GM12801 (cell line): Measurements from ENCODE around the gene MORC1.

Experiments
- CTCF ChIP-seq: IDR thresholded peaks from one replicate; pipeline ENCODE4 v1.5.1; 2011; ENCODE audit warnings: control low read depth; ENCODE audit not compliant: insufficient read length; ENCODE audit errors: extremely low read depth

The MORC1 gene

DNA sequence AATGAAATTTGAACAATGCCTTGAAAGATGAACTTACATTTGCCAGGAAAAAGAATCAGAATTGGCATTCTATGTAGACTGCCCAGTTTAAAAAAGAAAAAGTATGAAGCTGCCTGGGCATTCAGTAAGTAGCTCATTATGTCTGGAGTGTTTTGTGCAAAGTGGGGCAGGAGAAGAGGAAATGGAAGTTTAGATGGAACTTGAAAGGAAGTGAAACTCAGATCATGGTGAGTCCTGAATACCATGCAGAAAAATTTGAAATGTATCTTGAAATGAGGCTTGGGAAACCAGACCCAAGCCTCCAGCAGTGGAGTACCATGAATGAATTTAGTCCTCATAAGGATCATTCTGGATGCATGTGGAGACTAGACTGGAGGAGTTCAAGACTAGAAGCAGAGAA is 4.8 kb upstream of the MORC1 start:
- TF ChIP-seq CTCF: no peak

GRCh38 chr3:109118584-109118983 is 650 bp upstream of the MORC1 start:
- no peak for TF ChIP-seq CTCF

DNA sequence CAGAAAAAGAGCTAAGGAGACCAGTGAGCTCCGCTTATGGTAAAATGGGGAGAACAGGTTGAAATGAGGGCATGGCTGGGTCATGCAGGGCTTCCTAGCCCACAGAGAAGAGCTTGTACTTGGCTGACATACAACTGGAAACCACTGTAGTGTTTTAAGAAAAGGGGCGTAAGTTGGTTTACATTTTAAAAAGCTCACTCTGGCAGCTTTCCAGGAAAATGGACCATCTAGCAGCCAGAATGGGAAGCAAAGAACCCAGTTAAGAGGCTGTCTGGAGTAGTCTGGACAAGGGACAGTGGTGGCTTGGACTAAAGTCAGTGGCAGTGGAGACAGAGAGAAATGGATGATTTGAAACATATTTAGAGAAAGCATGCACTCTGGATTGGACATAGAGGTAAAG is 1.9 kb downstream of the MORC1 start:
- no peak for TF ChIP-seq CTCF

DNA sequence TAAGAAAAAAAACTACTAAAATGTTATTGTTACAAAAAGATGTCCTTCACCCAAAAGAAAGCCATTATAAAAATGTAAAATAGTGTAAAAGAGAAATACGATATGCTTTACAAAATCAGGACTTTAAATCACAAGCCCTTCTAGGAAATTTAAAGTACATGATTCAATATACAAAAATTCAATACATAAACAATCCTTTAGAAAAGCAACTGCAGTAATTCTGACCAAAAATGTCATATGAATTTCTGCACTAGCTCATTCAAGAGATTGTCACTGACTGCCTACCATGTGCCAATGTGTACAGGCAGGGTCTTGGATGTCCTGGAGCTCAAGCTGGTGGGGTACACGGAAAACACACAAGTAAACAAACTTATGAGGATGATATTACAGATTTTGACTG is 2.5 kb downstream of the MORC1 start:
- no peak for TF ChIP-seq CTCF

DNA sequence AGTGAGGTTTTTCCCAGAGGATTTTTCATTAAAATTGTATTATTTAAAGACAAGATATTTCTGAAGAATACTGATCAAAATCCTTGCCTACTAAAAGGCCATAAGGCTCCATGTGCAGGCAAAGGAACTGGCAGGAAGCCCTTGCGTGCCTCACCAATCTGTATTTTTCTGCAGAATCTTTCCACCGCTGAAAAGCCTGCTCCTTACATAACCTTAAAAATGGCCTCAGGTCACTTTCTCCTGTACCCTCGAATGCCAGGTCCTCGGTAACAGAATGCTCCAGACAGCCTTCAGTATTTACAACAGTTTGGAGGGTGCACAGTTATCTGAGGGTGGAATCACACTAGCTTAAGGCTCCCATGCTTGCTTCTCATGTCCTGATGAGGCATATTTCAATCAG is 3.2 kb downstream of the MORC1 start:
- no peak for TF ChIP-seq CTCF

- TF ChIP-seq CTCF: no peak
Measured at GRCh38 chr3:109112946-109113760, 4.8 kb downstream of the MORC1 start.

GRCh38 chr3:109109574-109109973 is 8.4 kb downstream of the MORC1 start:
- no peak for TF ChIP-seq CTCF
